ENCODE data around the gene SEC16A. TPM values are rescaled to one million over a fixed set of nuclear protein-coding genes. Genes with fewer than 3 reads are reported as not detected.

Gene SEC16A
- total and polyA plus RNA-seq, 11 donors, result 20.9 to 53.3 (median 29.9) TPM

DNA sequence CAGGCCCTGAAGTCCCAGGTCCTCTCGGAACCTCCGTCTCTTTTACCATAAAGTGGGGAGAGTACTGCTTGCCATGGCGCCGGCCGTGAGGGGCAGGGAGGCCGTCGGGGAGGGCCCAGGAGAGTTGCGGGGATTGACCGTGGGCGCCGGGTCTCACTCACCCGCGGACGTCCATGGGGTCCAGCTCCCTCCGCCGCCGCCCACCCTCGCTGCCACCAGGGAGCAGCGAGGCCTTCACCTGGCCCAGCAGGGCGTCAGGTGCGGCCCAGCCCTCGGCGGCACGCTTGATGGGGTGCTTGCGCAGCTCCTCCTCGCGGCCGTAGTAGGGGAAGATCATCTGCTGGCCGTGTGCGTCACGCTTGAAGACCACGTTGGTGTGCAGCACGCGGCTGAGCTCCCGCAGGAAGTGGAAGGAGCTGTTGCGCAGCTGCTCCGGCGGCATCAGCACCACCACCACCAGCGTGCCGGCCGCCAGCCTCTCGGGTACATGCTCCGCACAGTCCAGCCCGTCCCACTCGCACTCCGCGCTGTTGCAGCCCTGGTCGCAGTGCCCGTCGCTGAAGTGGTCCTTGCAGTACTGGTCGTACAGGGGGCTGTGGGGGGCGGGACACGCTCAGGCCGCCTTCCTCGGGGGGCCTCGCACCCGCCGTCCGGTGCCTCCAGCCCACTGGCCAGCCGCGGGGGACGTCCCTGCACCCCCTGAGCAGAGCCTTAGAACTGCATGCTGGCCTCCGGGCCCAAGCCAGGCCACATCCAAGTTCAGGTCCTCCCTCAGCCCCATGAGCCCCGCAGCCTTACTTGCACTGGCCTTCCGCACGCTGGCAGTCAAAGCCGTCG, 21.9 kb upstream of the SEC16A start:
- no peaks in the 10 kb centered on the region for H3K27me3 ChIP-seq
- H3K4me3 ChIP-seq, result no peak overlapping the region
- ATAC-seq (no peak), DNase-seq (no peak)
- peaks cover 0 to 6% (median 3%) of the 10 kb centered on the region in 12 donors for H3K4me1 ChIP-seq
- TF ChIP-seq, protein P1, sequence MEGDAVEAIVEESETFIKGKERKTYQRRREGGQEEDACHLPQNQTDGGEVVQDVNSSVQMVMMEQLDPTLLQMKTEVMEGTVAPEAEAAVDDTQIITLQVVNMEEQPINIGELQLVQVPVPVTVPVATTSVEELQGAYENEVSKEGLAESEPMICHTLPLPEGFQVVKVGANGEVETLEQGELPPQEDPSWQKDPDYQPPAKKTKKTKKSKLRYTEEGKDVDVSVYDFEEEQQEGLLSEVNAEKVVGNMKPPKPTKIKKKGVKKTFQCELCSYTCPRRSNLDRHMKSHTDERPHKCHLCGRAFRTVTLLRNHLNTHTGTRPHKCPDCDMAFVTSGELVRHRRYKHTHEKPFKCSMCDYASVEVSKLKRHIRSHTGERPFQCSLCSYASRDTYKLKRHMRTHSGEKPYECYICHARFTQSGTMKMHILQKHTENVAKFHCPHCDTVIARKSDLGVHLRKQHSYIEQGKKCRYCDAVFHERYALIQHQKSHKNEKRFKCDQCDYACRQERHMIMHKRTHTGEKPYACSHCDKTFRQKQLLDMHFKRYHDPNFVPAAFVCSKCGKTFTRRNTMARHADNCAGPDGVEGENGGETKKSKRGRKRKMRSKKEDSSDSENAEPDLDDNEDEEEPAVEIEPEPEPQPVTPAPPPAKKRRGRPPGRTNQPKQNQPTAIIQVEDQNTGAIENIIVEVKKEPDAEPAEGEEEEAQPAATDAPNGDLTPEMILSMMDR (IDR thresholded peaks at IDR 0.05), result no peak
- no peak for TF ChIP-seq POLR2A (IDR thresholded peaks at IDR 0.05)
- H3K27ac ChIP-seq, result no peak overlapping the region
- H3K36me3 ChIP-seq, result peaks cover 7 to 100% (median 100%) of the 10 kb centered on the region in 9 donors
- intact Hi-C loops (cut with DNase I), result no loop called here
- no peaks in the 10 kb centered on the region for H3K9me3 ChIP-seq
- 93 to 95% (median 94%) methylated on average over 41 to 68 of the region's 68 CpGs for WGBS, 4 donors

DNA sequence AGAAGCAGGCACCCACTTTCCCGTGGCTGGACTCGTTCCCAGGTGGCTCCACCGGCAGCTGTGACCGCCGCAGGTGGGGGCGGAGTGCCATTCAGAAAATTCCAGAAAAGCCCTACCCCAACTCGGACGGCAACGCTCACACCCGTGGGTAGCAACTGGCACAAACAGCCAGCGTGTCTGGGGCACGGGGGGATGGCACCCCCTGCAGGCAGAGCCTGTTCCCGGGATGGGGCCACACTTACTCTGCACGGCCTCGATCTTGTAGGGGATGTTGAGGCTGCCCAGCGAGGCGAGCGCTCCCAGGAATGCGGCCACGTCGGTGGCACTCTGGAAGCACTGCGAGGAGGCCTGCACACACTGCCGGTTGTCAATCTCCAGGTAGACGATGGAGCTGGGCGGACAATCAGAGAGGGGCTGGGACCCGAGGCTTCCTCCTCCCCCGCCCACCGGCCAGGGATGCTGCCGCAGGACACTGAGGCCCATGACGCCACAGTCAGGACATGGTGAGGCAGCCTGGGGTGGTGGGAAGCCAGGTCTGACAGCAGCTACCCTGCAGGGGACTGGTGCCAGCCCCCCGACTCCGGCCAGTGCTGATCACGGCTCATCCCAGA, 20.2 kb upstream of the SEC16A start:
- no peaks in the 10 kb centered on the region for H3K27me3 ChIP-seq
- H3K9me3 ChIP-seq, result no peaks in the 10 kb centered on the region
- no peak for TF ChIP-seq POLR2A (IDR thresholded peaks at IDR 0.05)
- TF ChIP-seq, protein P1 (IDR thresholded peaks at IDR 0.05), result peak in 1 of 12 donors; percentile 14
- H3K4me3 ChIP-seq, result no peak overlapping the region
- no peak for ATAC-seq
- 84 to 88% (median 87%) methylated on average over 10 to 33 of the region's 33 CpGs for WGBS, 4 donors
- peaks cover 7 to 100% (median 99%) of the 10 kb centered on the region in 9 donors for H3K36me3 ChIP-seq
- no peak overlapping the region for H3K27ac ChIP-seq
- DNase-seq, result no peak
- no peaks in the 10 kb centered on the region for H3K4me1 ChIP-seq
- intact Hi-C loops (cut with DNase I), result no loop called here

DNA sequence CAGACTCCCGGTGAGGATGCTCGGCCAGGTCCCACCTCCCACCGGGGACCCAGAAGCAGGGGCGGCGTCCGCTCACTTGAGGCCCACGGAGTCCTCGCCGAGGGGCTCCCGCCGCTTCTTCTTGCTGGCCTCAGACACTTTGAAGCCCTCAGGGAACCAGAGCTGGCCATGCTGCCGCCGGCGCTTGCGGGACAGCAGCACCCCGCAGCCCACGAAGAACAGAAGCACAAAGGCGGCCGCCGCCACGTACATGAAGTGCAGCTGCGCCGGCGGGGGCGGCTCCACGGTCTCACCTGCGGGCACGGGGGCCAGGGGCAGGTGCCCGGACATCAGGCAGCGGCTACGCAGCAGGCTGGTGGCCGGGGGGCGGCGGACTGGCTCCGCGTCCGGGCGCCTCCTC, 19.4 kb upstream of the SEC16A start:
- Histone ChIP-seq H3K27ac (no peak overlapping the region), H3K36me3 (peaks cover 7 to 100% (median 98%) of the 10 kb centered on the region in 9 donors), H3K9me3 (no peaks in the 10 kb centered on the region), H3K4me1 (no peaks in the 10 kb centered on the region), H3K27me3 (no peaks in the 10 kb centered on the region), H3K4me3 (no peak overlapping the region)
- intact Hi-C loops (cut with DNase I), result no loop called here
- TF ChIP-seq POLR2A (IDR thresholded peaks at IDR 0.05), result no peak
- TF ChIP-seq, protein P1 (IDR thresholded peaks at IDR 0.05), result no peak
- WGBS, 4 donors, result 95 to 98% (median 96%) methylated on average over 17 to 38 of the region's 38 CpGs
- DNase-seq (no peak), ATAC-seq (no peak)

DNA sequence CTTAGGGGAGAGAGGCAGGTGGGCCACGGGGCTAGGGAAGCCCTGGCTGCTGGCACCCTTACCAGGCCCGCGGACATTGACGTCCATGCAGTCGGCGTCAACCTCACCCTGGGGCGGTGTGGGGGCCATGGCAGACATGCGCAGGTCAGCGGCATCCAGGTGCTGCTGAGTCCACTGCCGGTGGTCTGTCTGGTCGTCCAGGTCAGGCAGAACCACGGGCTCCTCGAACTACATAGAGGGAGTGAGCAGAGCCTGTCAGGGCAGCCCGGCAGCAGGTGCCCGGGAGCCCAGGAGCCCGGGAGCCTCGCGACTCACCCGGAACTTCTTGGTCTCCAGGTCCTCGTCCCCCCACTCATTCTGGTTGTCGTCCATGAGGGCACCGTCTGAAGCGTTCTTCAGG, 18.8 kb upstream of the SEC16A start:
- intact Hi-C loops (cut with DNase I), result no loop called here
- Histone ChIP-seq H3K27me3 (no peaks in the 10 kb centered on the region), H3K4me3 (no peak overlapping the region), H3K36me3 (peaks cover 4 to 100% (median 98%) of the 10 kb centered on the region in 9 donors), H3K9me3 (no peaks in the 10 kb centered on the region), H3K4me1 (no peaks in the 10 kb centered on the region), H3K27ac (no peak overlapping the region)
- DNase-seq, result no peak
- TF ChIP-seq, protein P1 (IDR thresholded peaks at IDR 0.05), result no peak
- TF ChIP-seq POLR2A (IDR thresholded peaks at IDR 0.05), result no peak
- WGBS, 4 donors, result 84 to 94% (median 91%) methylated on average over 9 to 23 of the region's 23 CpGs
- ATAC-seq, result no peak
